ENCODE measurements around the gene RAD51B.
A peak's percentile ranks its signal among the peaks of the same experiment; 100 is the strongest.

RAD51B gene

DNA sequence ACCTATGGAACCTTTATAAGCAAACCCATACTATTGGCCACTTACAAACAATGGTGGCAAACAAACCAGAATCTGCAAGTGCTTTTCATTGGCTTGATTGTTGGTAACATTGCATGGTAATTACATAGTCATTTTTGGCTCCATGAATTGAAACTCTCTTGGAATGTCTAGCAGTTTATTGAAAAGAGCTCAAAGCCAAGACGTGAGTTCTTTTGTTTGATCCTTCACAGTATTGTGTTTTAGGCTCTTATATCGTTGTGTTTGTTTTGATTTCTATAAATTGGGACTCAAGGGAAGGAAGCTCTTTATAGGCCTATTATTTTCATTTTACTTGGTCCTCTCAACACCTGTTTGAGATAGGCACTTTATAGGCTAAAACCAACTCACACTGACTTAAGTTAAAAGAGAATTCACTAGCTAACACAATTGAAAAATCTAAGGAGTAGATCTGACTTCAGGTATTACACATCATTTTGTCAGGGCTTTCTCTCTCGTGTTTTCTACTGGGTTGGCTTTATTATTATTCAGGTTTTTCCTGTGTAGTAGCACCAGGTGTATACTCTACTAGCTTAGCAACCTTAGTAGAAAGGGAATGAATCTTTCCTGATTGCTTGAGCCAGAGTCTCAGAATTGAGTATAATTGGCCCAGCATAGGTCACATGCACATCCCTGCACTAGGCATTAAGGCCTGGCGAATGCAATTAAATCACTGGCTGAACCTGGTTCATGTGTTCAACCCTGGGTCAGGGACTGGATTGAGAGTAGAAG lies 341.4 kb downstream of the RAD51B start:
- FAIRE-seq (no peak), DNase-seq (ENCODE audit: insufficient read length, low spot score) (no peak)
- no peak for TF ChIP-seq PAX5 (IDR thresholded peaks at IDR 0.05; ENCODE audit: insufficient read depth, low read length, severe bottlenecking)
- TF ChIP-seq POU2F2 (IDR thresholded peaks at IDR 0.05; ENCODE audit: low read depth, low read length), result no peak
- no peak for TF ChIP-seq SPI1 (IDR thresholded peaks at IDR 0.05; ENCODE audit: low read depth, low read length)
- no peak for TF ChIP-seq TAF1 (IDR thresholded peaks at IDR 0.05; ENCODE audit: low read depth, low read length)
- TF ChIP-seq POLR2A (IDR thresholded peaks at IDR 0.05; ENCODE audit: low read depth, low read length), result no peak
- TF ChIP-seq POLR2AphosphoS5 (IDR thresholded peaks at IDR 0.05; ENCODE audit: low read depth, low read length), result no peak

DNA sequence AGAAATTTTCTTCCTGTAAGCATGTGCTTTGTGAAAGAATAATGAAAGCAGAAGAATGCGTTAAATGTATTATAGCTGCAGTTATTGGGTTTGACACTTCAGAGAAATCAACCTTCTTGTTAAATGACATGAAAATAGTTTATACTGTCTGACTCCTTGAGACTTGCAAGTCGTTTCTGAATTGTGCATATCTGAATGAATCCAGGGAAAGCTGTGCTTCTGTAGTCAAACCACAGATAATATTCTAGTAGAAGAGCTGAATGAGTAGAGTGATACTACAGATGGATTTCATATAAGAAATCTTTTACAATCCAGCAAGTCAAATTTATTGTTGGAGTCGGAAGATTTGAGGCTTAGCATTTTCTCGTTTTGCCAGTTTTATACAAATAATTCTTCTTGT lies 343.3 kb downstream of the RAD51B start:
- no peak for FAIRE-seq
- no peak for DNase-seq (ENCODE audit: insufficient read length, low spot score)
- no peak for TF ChIP-seq POU2F2 (IDR thresholded peaks at IDR 0.05; ENCODE audit: low read depth, low read length)
- no peak for TF ChIP-seq PAX5 (IDR thresholded peaks at IDR 0.05; ENCODE audit: insufficient read depth, low read length, severe bottlenecking)
- TF ChIP-seq SPI1 (IDR thresholded peaks at IDR 0.05; ENCODE audit: low read depth, low read length), result no peak
- TF ChIP-seq POLR2AphosphoS5 (IDR thresholded peaks at IDR 0.05; ENCODE audit: low read depth, low read length), result no peak
- TF ChIP-seq POLR2A (IDR thresholded peaks at IDR 0.05; ENCODE audit: low read depth, low read length), result no peak
- TF ChIP-seq TAF1 (IDR thresholded peaks at IDR 0.05; ENCODE audit: low read depth, low read length), result no peak

DNA sequence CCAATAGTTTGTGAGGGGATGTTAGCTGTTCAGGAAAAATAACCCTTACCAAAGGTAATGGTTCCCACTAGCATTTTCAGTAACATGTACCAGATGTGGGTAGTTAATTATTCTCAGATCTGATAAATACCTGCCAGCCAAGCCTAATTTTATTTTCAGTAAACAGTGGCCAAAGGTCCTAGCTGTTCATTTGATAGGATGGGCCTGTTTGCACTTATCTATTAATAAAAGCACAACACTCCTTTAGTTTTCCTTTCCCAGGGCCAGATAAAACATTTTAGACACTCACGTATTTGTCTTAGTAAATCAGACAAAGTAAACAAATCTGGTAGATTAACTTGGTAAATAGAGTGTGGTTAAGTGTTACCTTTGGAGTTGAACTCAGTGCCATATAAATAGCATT lies 345.1 kb downstream of the RAD51B start:
- DNase-seq (ENCODE audit: insufficient read length, low spot score) (no peak), FAIRE-seq (no peak)
- TF ChIP-seq SPI1 (IDR thresholded peaks at IDR 0.05; ENCODE audit: low read depth, low read length) (no peak), POLR2A (IDR thresholded peaks at IDR 0.05; ENCODE audit: low read depth, low read length) (no peak)

DNA sequence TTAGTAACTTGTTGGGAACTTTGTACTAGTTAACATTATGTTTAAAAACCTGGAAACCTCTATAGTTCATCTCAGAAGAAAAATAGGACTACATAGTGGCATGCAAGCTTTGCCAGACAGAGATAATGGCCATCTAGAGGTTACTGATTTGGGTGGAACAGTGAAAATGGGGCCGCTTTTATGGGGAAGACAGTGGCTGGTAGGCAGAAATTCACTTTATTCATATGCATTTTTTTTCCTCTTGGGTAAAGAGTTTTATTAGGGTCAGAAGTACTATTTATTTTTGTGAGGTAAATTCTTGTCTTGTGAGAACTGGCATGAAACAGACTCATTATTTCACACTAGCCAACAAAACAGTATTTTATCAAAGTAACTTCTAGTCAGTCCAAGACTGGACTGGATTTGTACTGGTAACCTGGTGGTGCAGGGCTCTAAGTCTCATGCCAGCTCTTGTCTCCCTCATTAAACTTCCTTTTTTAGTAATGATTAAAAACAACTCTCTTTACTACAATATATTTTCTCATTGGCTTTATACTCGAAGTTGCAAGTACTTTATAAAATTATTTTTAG lies 345.8 kb downstream of the RAD51B start:
- DNase-seq (ENCODE audit: insufficient read length, low spot score), result no peak
- no peak for FAIRE-seq
- TF ChIP-seq POU2F2 (IDR thresholded peaks at IDR 0.05; ENCODE audit: low read depth, low read length) (no peak), TAF1 (IDR thresholded peaks at IDR 0.05; ENCODE audit: low read depth, low read length) (no peak), SPI1 (IDR thresholded peaks at IDR 0.05; ENCODE audit: low read depth, low read length) (no peak), PAX5 (IDR thresholded peaks at IDR 0.05; ENCODE audit: insufficient read depth, low read length, severe bottlenecking) (no peak)

DNA sequence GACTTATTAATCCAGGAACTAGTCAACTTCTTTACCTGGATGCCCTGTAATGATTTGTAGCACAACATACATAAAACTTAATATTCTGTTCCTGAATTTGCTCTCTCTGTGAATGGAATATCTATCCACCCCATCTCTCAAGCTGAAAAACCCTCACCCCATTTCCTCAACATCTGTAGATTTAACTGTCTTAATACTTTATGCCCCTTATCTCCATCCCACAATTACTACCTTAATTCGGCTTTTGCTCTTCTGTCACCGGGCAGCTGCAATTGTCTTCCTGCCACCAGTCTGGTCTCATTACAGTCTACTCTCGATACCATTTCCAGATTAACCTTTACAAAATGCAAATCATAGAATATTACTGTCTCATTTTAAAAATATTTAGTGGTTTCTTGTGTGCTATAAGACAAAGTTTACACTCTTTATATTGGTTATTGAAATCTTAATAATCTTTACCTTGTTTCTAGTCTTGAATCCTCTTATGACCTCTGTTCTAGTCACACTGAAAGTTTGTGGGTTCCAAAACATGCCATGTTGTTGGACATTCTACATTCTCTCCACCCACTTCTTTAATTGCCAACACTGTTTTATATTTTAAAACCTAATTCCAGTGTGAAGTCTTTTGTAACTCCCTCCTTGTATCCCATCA lies 347.3 kb downstream of the RAD51B start:
- DNase-seq (ENCODE audit: insufficient read length, low spot score) (no peak), FAIRE-seq (no peak)
- no peak for TF ChIP-seq SPI1 (IDR thresholded peaks at IDR 0.05; ENCODE audit: low read depth, low read length)
- no peak for TF ChIP-seq POU2F2 (IDR thresholded peaks at IDR 0.05; ENCODE audit: low read depth, low read length)
- TF ChIP-seq TAF1 (IDR thresholded peaks at IDR 0.05; ENCODE audit: low read depth, low read length), result no peak
- no peak for TF ChIP-seq POLR2A (IDR thresholded peaks at IDR 0.05; ENCODE audit: low read depth, low read length)
- TF ChIP-seq PAX5 (IDR thresholded peaks at IDR 0.05; ENCODE audit: insufficient read depth, low read length, severe bottlenecking), result no peak
- no peak for TF ChIP-seq POLR2AphosphoS5 (IDR thresholded peaks at IDR 0.05; ENCODE audit: low read depth, low read length)

DNA sequence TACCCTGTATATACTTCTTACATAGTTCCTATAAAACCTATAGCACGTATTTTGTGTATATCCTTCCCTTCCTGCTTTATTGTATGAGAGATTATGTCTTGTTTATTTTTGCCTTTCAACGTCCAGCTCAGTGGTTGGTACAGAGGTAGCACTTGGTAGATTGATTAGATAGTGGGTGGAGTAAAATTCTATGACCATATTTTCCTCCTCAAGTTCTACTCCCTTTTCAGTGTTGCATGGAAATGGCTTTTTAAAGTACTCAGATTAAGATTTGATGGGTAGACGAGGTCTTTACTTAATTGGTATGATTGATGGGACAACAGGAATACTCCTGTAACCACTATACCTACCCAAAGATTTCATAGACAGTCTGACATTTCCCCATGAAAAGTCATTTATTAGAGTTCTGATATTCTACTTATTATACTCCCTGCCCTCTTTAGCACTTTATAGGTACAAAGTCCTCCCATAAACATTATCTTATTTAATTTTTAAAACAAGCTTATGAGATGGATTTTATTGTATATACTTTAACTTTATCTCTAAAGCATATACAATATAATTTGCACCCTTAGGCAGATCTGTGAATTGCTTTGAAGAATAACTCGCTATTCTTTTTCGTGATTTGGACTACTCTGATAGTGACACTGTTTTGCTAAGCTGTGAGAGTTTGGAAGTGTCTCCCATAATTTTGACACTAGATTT lies 348.0 kb downstream of the RAD51B start:
- TF ChIP-seq POLR2AphosphoS5 (IDR thresholded peaks at IDR 0.05; ENCODE audit: low read depth, low read length), result no peak
- TF ChIP-seq TAF1 (IDR thresholded peaks at IDR 0.05; ENCODE audit: low read depth, low read length), result no peak
- TF ChIP-seq POLR2A (IDR thresholded peaks at IDR 0.05; ENCODE audit: low read depth, low read length), result no peak
- no peak for TF ChIP-seq POU2F2 (IDR thresholded peaks at IDR 0.05; ENCODE audit: low read depth, low read length)
- no peak for TF ChIP-seq SPI1 (IDR thresholded peaks at IDR 0.05; ENCODE audit: low read depth, low read length)
- no peak for FAIRE-seq
- no peak for DNase-seq (ENCODE audit: insufficient read length, low spot score)

DNA sequence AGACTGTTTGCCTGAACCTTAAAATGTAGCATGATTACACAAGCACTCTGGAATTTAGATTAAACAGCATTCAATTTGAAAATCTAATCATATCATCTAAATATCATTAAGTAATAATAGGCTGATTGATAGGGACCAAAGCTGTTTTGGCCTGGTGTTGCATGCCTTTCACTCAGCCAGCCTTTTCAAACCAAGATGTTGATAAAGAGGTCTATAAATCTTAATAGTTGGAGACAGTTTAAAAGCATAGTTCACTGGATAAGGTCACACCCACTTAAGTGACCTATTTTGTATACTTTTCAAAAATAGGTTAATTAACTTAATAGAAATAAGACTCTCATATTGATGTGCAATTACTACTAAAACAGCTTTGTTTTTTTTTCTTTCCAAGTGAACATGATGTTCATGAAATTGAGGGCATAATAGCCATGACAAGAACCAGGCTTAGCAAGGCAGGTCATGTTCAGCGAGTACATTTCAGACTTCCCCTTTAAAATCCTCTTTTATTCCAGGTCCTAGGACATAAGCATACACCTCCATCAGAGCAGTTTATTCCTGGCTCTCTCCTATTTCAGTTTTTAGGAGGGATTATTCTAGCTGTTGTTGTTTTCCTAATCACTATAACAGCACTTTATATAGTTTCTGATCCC lies 349.0 kb downstream of the RAD51B start:
- DNase-seq (ENCODE audit: insufficient read length, low spot score) (no peak), FAIRE-seq (peak; percentile 38)
- TF ChIP-seq POLR2AphosphoS5 (IDR thresholded peaks at IDR 0.05; ENCODE audit: low read depth, low read length) (no peak), SPI1 (IDR thresholded peaks at IDR 0.05; ENCODE audit: low read depth, low read length) (no peak), TAF1 (IDR thresholded peaks at IDR 0.05; ENCODE audit: low read depth, low read length) (no peak), PAX5 (IDR thresholded peaks at IDR 0.05; ENCODE audit: insufficient read depth, low read length, severe bottlenecking) (no peak), POU2F2 (IDR thresholded peaks at IDR 0.05; ENCODE audit: low read depth, low read length) (no peak), POLR2A (IDR thresholded peaks at IDR 0.05; ENCODE audit: low read depth, low read length) (no peak)

DNA sequence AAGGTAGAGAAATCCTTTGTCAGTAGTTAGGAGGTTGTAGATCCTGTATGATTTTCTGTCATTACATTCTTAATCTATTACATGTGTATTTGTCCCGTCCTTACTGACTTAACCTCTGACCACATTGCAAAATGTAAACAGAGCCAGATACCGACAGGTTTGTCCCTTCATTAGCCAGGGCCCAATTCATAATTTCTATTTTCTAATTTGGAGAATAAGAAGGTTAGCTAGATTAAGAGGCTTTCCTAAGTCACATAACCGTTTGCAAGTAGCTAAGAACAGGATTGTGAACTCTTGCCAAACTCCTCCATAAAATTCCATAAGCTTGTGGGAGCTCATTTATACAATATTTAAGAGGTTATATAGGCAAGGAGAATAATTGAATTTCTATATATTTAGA lies 352.6 kb downstream of the RAD51B start:
- TF ChIP-seq POLR2A (IDR thresholded peaks at IDR 0.05; ENCODE audit: low read depth, low read length), result no peak
- TF ChIP-seq POU2F2 (IDR thresholded peaks at IDR 0.05; ENCODE audit: low read depth, low read length), result no peak
- no peak for TF ChIP-seq POLR2AphosphoS5 (IDR thresholded peaks at IDR 0.05; ENCODE audit: low read depth, low read length)
- TF ChIP-seq PAX5 (IDR thresholded peaks at IDR 0.05; ENCODE audit: insufficient read depth, low read length, severe bottlenecking), result no peak
- no peak for TF ChIP-seq TAF1 (IDR thresholded peaks at IDR 0.05; ENCODE audit: low read depth, low read length)
- no peak for TF ChIP-seq SPI1 (IDR thresholded peaks at IDR 0.05; ENCODE audit: low read depth, low read length)
- FAIRE-seq, result no peak
- no peak for DNase-seq (ENCODE audit: insufficient read length, low spot score)

DNA sequence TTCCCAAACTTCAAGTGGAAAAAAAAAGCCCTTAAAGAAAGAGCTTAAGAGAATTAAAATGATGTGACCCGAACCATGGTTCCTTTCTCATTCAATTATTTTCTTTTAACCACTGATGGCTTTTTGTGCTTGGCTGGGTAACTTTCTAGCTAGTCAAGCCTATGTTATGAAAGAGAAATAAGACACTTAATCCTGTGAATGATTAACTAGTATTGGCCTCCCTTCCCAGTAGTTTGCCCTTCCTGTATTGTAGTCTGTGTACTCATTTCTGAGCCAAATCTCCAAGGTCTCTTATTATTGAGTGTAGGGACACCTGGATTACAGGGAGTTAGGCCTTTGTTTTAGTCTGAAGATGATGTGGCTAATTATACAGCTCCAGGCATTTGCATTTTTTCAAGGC lies 353.0 kb downstream of the RAD51B start:
- TF ChIP-seq POLR2AphosphoS5 (IDR thresholded peaks at IDR 0.05; ENCODE audit: low read depth, low read length) (no peak), PAX5 (IDR thresholded peaks at IDR 0.05; ENCODE audit: insufficient read depth, low read length, severe bottlenecking) (no peak), POLR2A (IDR thresholded peaks at IDR 0.05; ENCODE audit: low read depth, low read length) (no peak), POU2F2 (IDR thresholded peaks at IDR 0.05; ENCODE audit: low read depth, low read length) (no peak), SPI1 (IDR thresholded peaks at IDR 0.05; ENCODE audit: low read depth, low read length) (no peak), TAF1 (IDR thresholded peaks at IDR 0.05; ENCODE audit: low read depth, low read length) (no peak)
- DNase-seq (ENCODE audit: insufficient read length, low spot score) (no peak), FAIRE-seq (no peak)

All from GM12891 (cell line).